Measurements from ENCODE around the gene PKHD1. TPM values are rescaled to one million over a fixed set of nuclear protein-coding genes. Genes with fewer than 3 reads are reported as not detected.

Gene PKHD1
- total RNA-seq, 4 donors from 2014 or later: 0.11 to 0.68 (median 0.42) TPM

GRCh38 chr6:51565472-51565871 lies 521.9 kb downstream of the PKHD1 start:
- Histone ChIP-seq H3K27ac (no peak overlapping the region), H3K9me3 (no peaks in the 10 kb centered on the region), H3K4me1 (no peaks in the 10 kb centered on the region), H3K27me3 (no peaks in the 10 kb centered on the region), H3K36me3 (no peaks in the 10 kb centered on the region), H3K4me3 (no peak overlapping the region)
- TF ChIP-seq CTCF (IDR thresholded peaks at IDR 0.05) (no peak), POLR2AphosphoS5 (IDR thresholded peaks at IDR 0.05) (no peak), EP300 (IDR thresholded peaks at IDR 0.05) (no peak), POLR2A (IDR thresholded peaks at IDR 0.05) (no peak)
- no peak for DNase-seq (ENCODE audit: low spot score in 2 of 2)

Other genes with a start within 250 kb of the PKHD1 start
- not detected for gene IL17A, start 98.8 kb upstream of the PKHD1 start, total RNA-seq
- not detected for gene IL17F, start 156.9 kb upstream of the PKHD1 start, total RNA-seq
- gene MCM3, start 197.1 kb upstream of the PKHD1 start, total RNA-seq: 10 to 100 TPM; 26.4 to 38.5 (median 31.8) TPM

All from suprapubic skin (tissue), 4 donors.